Hepatocyte (in vitro differentiated cells): ENCODE results near the gene DCAF17. TPM values are rescaled to one million over a fixed set of nuclear protein-coding genes. Genes with fewer than 3 reads are reported as not detected.

Experiments
- DNase-seq: peaks from one replicate; pipeline ENCODE4 v3.0.0-alpha.2; 2016; ENCODE audit warnings: low spot score
- H2AFZ ChIP-seq: fragments of 200-600 bp; sonication (generic); 2 replicates; pipeline ENCODE4 v1.6.0; 2016; ENCODE audit warnings: antibody characterized with exemption, mild to moderate bottlenecking
- H3K27ac ChIP-seq: fragments of 200-600 bp; sonication (generic); 2 replicates; pipeline ENCODE4 v1.5.1; 2016; ENCODE audit warnings: mild to moderate bottlenecking
- H3K27me3 ChIP-seq: fragments of 200-600 bp; sonication (generic); 2 replicates; pipeline ENCODE4 v1.6.1; 2016
- H3K36me3 ChIP-seq: fragments of 200-600 bp; sonication (generic); replicated peaks from 2 replicates; pipeline ENCODE4 v1.5.1; 2016; ENCODE audit warnings: low read depth; ENCODE audit not compliant: insufficient read depth
- H3K4me1 ChIP-seq: fragments of 200-600 bp; sonication (generic); 2 replicates; pipeline ENCODE4 v1.5.1; 2016; ENCODE audit warnings: mild to moderate bottlenecking, moderate library complexity; ENCODE audit not compliant: insufficient read depth
- H3K4me2 ChIP-seq: fragments of 200-600 bp; sonication (generic); 2 replicates; pipeline ENCODE4 v1.6.0; 2016
- H3K4me3 ChIP-seq: fragments of 200-600 bp; sonication (generic); 2 replicates; pipeline ENCODE4 v1.5.1; 2016; ENCODE audit warnings: mild to moderate bottlenecking
- H3K79me2 ChIP-seq: fragments of 200-600 bp; sonication (generic); 2 replicates; pipeline ENCODE4 v1.6.0; 2017; ENCODE audit warnings: mild to moderate bottlenecking
- H3K9me2 ChIP-seq: fragments of 200-600 bp; sonication (generic); replicated peaks from 2 replicates; pipeline ENCODE4 v1.6.0; 2017; ENCODE audit warnings: mild to moderate bottlenecking; ENCODE audit not compliant: insufficient read depth
- H3K9me3 ChIP-seq: fragments of 200-600 bp; sonication (generic); 2 replicates; pipeline ENCODE4 v1.5.1; 2016; ENCODE audit warnings: low read depth, mild to moderate bottlenecking
- H4K20me1 ChIP-seq: fragments of 200-600 bp; sonication (generic); 2 replicates; pipeline ENCODE4 v1.6.0; 2016; ENCODE audit warnings: mild to moderate bottlenecking; ENCODE audit not compliant: insufficient read depth, poor library complexity, severe bottlenecking
- CTCF ChIP-seq: fragments of 200-600 bp; sonication (generic); IDR thresholded peaks from 2 replicates; pipeline ENCODE4 v1.5.1; 2016; ENCODE audit warnings: antibody characterized with exemption, mild to moderate bottlenecking; ENCODE audit not compliant: poor library complexity
- EZH2 ChIP-seq: fragments of 200-600 bp; sonication (generic); IDR thresholded peaks from 2 replicates; pipeline ENCODE4 v1.6.1; 2016; ENCODE audit warnings: antibody characterized with exemption, mild to moderate bottlenecking, borderline replicate concordance
- EZH2phosphoT487 ChIP-seq: fragments of 200-600 bp; sonication (generic); IDR thresholded peaks from one replicate; pipeline ENCODE4 v1.6.1; 2018; ENCODE audit warnings: antibody characterized with exemption, mild to moderate bottlenecking, low read depth, moderate library complexity; ENCODE audit not compliant: unreplicated experiment, severe bottlenecking
- WGBS: methylation state at CpG from one replicate; pipeline ENCODE4 v1.1.6; 2016; ENCODE audit warnings: low lambda C conversion rate; ENCODE audit errors: missing lambda C conversion rate; 5-methylcytosine and 5-hydroxymethylcytosine counted together
- polyA plus RNA-seq: library from polyadenylated mRNA; unstranded; fragments of >200 nt; fragmentation: Nextera tagmentation; extraction: Ambion mirVana; gene quantifications from 2 replicates; pipeline ENCODE4 v1.2.1, GENCODE V29; 2016
- total RNA-seq: library from RNA; depleted of rRNA; stranded (reverse); fragments of >200 nt; gene quantifications from 2 replicates; pipeline ENCODE4 v1.2.3, GENCODE V29; 2014

The DCAF17 gene
- total and polyA plus RNA-seq, 2 experiments from 2014 or later: 2.7 to 12.0 TPM

- DNase-seq: no peak
- Histone ChIP-seq H3K9me3 (no peaks in the 10 kb centered on the region), H3K4me2 (no peak overlapping the region), H3K36me3 (no peaks in the 10 kb centered on the region), H3K27ac (no peak overlapping the region), H3K4me3 (no peak overlapping the region), H3K9me2 (no peaks in the 10 kb centered on the region), H3K79me2 (no peaks in the 10 kb centered on the region), H2AFZ (no peak overlapping the region), H4K20me1 (no peaks in the 10 kb centered on the region), H3K27me3 (no peaks in the 10 kb centered on the region), H3K4me1 (no peaks in the 10 kb centered on the region)
- 96% methylated on average over 2 of the region's 2 CpGs for WGBS
- TF ChIP-seq EZH2 (no peak), CTCF (no peak), EZH2phosphoT487 (no peak)
Measured at GRCh38 chr2:171447675-171448074, 13.6 kb downstream of the DCAF17 start.

GRCh38 chr2:171451074-171451473 is 17.0 kb downstream of the DCAF17 start:
- DNase-seq: no peak
- no peaks in the 10 kb centered on the region for H3K9me2 ChIP-seq
- no peaks in the 10 kb centered on the region for H3K4me1 ChIP-seq
- no peak overlapping the region for H3K4me2 ChIP-seq
- no peaks in the 10 kb centered on the region for H3K36me3 ChIP-seq
- no peak overlapping the region for H3K4me3 ChIP-seq
- H2AFZ ChIP-seq: no peak overlapping the region
- TF ChIP-seq EZH2phosphoT487 (no peak), EZH2 (no peak), CTCF (no peak)
- H3K9me3 ChIP-seq: no peaks in the 10 kb centered on the region
- no peaks in the 10 kb centered on the region for H4K20me1 ChIP-seq
- no peak overlapping the region for H3K27ac ChIP-seq
- no peaks in the 10 kb centered on the region for H3K27me3 ChIP-seq
- no peaks in the 10 kb centered on the region for H3K79me2 ChIP-seq

GRCh38 chr2:171452773-171453172 is 18.7 kb downstream of the DCAF17 start:
- no peaks in the 10 kb centered on the region for H3K36me3 ChIP-seq

More at GRCh38 chr2:171452773-171453172, 18.7 kb downstream of the DCAF17 start:
- Histone ChIP-seq H4K20me1 (no peaks in the 10 kb centered on the region), H3K4me2 (no peak overlapping the region), H3K27ac (no peak overlapping the region), H3K9me3 (no peaks in the 10 kb centered on the region), H3K27me3 (no peaks in the 10 kb centered on the region), H2AFZ (no peak overlapping the region), H3K4me1 (no peaks in the 10 kb centered on the region), H3K9me2 (no peaks in the 10 kb centered on the region), H3K79me2 (no peaks in the 10 kb centered on the region), H3K4me3 (no peak overlapping the region)
- 88% methylated on average over 4 of the region's 4 CpGs for WGBS
- TF ChIP-seq EZH2: no peak
- no peak for TF ChIP-seq CTCF
- no peak for DNase-seq
